IPS-18a (cell line): ENCODE data around the gene SMAD3.
A peak's percentile ranks its signal among the peaks of the same experiment; 100 is the strongest.

Experiments used
- H3K27ac ChIP-seq: one replicate; pipeline ENCODE4 v1.5.1; 2013; ENCODE audit warnings: low read length
- H3K27me3 ChIP-seq: one replicate; pipeline ENCODE4 v1.6.1; 2013; ENCODE audit warnings: mild to moderate bottlenecking, low read length; ENCODE audit not compliant: control insufficient read depth, insufficient read depth
- H3K36me3 ChIP-seq: one replicate; pipeline ENCODE4 v1.6.1; 2013; ENCODE audit warnings: low read depth, low read length; ENCODE audit not compliant: control insufficient read depth
- H3K4me1 ChIP-seq: one replicate; pipeline ENCODE4 v1.6.1; 2013; ENCODE audit warnings: low read depth, low read length; ENCODE audit not compliant: control insufficient read depth
- H3K4me3 ChIP-seq: one replicate; pipeline ENCODE4 v1.5.1; 2013; ENCODE audit warnings: low read length
- H3K9ac ChIP-seq: one replicate; pipeline ENCODE4 v1.6.1; 2013; ENCODE audit warnings: mild to moderate bottlenecking, low read length, moderate library complexity
- H3K9me3 ChIP-seq: one replicate; pipeline ENCODE4 v1.6.1; 2013; ENCODE audit warnings: low read depth, low read length; ENCODE audit not compliant: control insufficient read depth

The SMAD3 gene

DNA sequence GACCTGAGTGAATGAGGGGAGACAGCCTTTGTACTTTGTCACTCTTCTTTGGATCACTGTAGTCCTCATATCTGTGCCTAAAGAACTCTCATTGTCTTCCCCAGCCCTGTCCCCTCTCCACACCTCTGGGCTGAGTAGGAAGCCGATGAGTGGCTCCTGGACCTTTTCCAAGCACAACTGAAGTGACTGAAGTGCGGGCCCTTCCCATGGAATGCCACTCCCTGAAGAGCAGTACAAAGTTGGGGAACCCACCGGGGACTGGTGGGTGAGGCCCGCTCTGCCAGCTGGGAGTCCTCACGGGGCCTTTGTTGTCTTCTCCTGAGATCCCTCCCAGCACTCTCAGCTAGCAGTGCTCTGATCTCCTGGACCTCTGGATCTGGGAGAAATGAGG lies 99.0 kb downstream of the SMAD3 start:
- H3K27ac ChIP-seq = no peak overlapping the region
- H3K4me3 ChIP-seq = no peak overlapping the region
- no peaks in the 10 kb centered on the region for H3K36me3 ChIP-seq
- H3K9me3 ChIP-seq = no peaks in the 10 kb centered on the region
- no peaks in the 10 kb centered on the region for H3K27me3 ChIP-seq
- no peak overlapping the region for H3K9ac ChIP-seq
- peaks cover 26% of the 10 kb centered on the region for H3K4me1 ChIP-seq

DNA sequence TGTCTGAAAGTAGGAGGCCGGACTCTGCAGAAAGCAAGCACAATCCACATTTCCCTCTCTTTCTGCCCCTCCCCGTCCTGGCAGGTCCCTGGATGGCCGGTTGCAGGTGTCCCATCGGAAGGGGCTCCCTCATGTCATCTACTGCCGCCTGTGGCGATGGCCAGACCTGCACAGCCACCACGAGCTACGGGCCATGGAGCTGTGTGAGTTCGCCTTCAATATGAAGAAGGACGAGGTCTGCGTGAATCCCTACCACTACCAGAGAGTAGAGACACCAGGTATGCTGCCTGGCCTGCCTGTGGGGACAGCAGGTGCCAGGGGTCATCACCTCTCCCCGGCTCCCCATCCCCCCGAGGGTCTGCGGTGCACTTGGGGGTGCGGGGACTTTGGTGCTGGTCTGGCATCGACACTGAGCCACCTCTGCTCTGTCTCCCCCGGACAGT lies 99.4 kb downstream of the SMAD3 start:
- Histone ChIP-seq H3K27ac (no peak overlapping the region), H3K4me1 (peaks cover 26% of the 10 kb centered on the region), H3K36me3 (no peaks in the 10 kb centered on the region), H3K9me3 (no peaks in the 10 kb centered on the region), H3K27me3 (no peaks in the 10 kb centered on the region), H3K9ac (no peak overlapping the region), H3K4me3 (no peak overlapping the region)

DNA sequence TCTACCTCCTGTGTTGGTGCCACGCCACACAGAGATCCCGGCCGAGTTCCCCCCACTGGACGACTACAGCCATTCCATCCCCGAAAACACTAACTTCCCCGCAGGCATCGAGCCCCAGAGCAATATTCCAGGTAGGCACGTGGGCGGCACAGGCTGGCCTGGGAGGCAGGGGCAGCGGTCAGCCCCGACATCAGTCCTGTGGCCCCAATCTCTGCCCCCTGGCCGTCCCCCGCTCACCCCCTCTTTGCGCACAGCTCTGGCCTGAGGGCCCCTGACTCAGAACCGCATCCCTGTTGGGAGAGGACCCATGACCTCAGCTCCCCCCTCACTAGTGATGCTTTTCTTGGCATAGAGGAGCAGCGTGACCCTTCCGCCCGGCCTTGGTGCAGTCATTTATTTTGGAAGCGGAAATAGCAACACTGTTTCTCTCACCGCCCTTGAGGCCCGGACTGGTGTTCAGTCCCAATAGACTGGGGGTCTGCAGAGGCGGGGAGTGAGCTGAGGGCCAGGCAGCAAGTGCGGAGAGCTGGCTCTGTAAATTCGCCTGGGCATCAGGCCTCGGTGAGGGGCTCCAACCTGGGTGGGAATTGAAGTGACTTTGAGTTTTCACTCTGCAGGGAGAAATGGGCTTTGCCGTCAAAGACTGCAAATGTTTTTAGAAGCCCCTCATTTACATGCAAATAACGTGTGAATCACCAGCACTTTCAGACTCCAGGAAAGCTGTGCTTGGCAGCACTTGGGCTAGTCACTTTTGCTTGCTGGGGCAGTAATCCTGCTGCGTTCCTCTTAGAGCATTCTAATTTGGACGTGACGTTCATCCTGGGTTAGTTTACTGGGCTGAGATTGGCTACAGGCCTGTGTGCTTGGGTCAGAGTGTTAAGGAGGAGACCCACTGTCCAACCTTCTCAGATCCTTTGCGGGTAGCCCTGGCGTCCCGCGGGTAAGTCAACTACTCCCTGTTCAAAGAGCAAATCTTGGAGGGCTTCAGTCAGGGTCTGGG lies 100.2 kb downstream of the SMAD3 start:
- Histone ChIP-seq H3K27me3 (no peaks in the 10 kb centered on the region), H3K4me1 (peaks cover 26% of the 10 kb centered on the region), H3K9ac (no peak overlapping the region), H3K9me3 (no peaks in the 10 kb centered on the region), H3K27ac (peak overlapping the region; percentile 17), H3K4me3 (peak overlapping the region; percentile 35), H3K36me3 (no peaks in the 10 kb centered on the region)

DNA sequence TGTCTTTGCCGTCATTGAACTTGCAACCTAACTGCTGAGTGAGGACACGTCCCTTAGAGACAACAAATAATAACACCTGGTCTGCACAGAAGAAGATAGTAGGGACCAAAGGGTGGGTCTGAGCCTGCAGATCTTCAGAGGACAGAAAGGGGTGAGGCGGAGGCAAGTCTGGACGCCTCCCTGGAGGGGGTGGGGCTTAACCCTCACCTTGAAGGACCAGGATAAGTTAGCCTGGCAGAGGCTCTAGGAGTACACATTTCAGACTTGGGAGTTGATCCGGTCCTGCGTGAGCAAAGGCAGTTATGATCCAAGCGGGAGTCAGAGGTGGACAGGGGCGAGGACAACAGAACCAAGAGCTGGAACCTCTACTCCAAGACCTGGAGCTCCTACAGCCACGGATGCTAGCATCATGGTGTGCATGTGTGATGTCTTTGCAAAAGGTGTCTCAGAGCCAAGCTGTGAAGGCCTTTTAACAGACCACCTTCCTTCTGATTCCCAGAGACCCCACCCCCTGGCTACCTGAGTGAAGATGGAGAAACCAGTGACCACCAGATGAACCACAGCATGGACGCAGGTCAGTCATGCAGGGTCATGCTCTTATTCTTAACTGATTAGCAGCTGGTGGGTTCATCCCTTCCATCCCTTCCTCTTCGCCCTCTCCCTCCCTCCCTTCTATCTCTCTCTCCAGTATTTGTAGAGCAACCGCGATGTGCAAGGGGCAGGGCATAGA lies 101.0 kb downstream of the SMAD3 start:
- H3K27me3 ChIP-seq = no peaks in the 10 kb centered on the region
- H3K4me1 ChIP-seq = peaks cover 26% of the 10 kb centered on the region
- no peak overlapping the region for H3K9ac ChIP-seq
- H3K9me3 ChIP-seq = no peaks in the 10 kb centered on the region
- H3K27ac ChIP-seq = peak overlapping the region; percentile 17
- H3K4me3 ChIP-seq = peak overlapping the region; percentile 35
- no peaks in the 10 kb centered on the region for H3K36me3 ChIP-seq

DNA sequence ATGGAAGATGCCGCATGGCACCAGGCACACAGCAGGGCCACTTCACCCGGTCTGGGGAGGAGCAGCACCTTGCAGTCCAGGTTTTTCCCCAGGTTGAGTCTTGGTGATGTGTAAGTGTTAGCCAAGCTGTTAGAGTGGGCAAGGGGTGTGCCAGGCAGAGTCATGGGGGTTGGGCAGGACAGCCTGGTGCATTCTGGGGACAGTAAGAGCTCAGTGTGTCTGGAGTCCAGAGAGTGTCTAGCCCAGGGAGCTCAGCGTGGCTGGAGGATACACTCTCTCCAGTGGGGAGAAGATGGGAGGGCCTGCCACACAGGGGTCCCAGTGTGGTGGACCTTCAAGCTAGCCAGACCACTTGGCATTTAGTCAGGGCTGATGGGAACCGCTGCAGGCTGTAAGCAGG lies 101.7 kb downstream of the SMAD3 start:
- H3K36me3 ChIP-seq = no peaks in the 10 kb centered on the region
- H3K27me3 ChIP-seq = no peaks in the 10 kb centered on the region
- peaks cover 26% of the 10 kb centered on the region for H3K4me1 ChIP-seq
- H3K27ac ChIP-seq = no peak overlapping the region
- no peaks in the 10 kb centered on the region for H3K9me3 ChIP-seq
- no peak overlapping the region for H3K9ac ChIP-seq
- H3K4me3 ChIP-seq = no peak overlapping the region

DNA sequence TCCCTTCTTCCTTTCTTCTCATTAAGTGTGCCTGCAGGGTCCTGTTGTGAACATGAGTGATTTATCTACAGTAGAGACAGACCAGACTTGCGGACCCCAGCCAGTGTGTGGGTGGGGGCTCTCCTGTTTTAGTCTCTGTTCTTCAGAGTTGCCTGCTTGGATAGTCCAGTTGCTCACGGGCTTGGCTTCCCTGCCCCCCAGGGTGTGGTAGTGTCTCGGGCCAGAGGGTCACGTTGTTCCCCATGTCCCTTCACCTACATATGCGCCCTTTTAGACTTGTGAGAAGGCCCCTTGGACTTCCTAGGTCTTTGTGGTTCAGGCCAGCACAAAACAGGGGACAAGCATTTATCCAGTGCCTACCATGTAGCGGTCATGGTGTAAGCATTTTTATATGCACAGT lies 103.3 kb downstream of the SMAD3 start:
- H3K36me3 ChIP-seq = no peaks in the 10 kb centered on the region
- no peak overlapping the region for H3K9ac ChIP-seq
- peaks cover 26% of the 10 kb centered on the region for H3K4me1 ChIP-seq
- H3K27me3 ChIP-seq = no peaks in the 10 kb centered on the region
- no peaks in the 10 kb centered on the region for H3K9me3 ChIP-seq
- no peak overlapping the region for H3K27ac ChIP-seq
- no peak overlapping the region for H3K4me3 ChIP-seq

DNA sequence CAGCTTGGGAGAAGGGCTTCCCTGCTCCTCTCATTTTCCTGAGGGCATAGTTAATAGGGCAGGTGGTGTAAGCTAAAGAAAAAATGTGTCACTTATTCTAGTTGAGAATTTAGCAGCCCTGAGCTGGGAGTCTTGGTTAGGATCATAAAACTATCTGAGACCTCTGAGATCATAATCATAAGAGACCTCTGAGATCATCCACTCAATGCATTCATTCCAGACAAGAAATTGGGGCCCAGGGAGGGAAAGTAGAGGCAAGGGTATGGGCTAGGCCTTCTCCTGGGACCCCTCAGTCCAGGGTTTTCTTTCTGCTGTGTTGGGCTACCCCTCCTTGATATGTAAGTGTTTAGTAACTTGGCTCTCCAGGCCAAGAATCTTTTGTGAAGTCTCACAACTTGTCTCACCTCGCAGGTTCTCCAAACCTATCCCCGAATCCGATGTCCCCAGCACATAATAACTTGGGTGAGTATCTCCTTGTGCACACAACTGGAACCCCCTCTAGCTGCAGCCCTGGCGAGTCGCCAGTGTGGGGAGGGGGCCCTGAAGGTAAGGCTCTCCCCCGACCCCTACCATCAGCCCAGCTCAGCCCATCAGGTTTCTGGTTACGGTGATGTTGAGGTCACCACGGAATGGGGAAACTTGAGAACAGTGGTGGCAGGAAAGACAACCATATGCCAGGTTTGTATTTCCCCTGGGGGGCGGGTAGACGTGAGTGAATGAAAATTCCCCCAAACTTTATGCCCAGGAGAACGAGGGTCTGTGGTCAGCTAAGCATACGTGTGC lies 104.9 kb downstream of the SMAD3 start:
- no peak overlapping the region for H3K27ac ChIP-seq
- H3K9ac ChIP-seq = no peak overlapping the region
- H3K4me1 ChIP-seq = peaks cover 22% of the 10 kb centered on the region
- H3K9me3 ChIP-seq = no peaks in the 10 kb centered on the region
- H3K27me3 ChIP-seq = no peaks in the 10 kb centered on the region
- no peak overlapping the region for H3K4me3 ChIP-seq
- no peaks in the 10 kb centered on the region for H3K36me3 ChIP-seq

DNA sequence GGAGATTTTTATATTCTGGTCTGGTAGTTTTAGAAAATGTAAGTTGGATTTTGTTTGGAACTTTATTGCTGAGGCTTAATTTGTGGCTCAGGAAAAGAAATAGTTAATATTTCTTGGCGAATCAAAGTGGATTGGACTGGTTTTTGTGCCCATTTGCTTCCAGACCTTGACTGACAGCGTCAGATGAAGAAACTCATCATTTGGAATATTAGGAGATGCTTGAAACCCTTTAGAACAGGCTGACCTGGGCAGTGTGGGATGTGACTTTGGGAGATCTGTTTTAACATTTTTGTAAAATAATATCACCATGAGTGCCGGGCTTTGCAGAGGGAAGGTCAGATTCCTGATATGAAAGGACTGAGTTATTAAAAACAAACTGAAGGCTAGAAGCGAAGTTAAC lies 106.1 kb downstream of the SMAD3 start:
- no peak overlapping the region for H3K27ac ChIP-seq
- no peak overlapping the region for H3K9ac ChIP-seq

DNA sequence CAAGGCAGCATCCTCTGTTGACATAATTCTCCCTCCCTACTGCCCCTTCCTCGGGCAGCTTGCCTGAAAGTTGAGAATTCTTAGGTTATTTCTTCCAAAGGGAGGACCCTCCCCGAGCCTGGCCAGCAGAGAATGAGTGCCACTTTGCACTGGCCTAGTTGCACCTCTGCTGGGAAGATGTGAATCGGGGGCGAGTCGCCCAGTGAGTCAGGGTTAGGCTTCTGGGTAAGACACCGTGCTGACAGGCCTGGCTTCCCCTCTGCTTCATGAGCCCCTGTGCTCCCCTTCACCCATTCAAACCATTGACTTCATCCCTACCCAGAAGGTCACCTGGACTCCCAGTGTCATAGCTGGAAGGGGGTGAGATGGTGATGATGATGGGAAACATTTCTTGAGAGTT lies 106.8 kb downstream of the SMAD3 start:
- Histone ChIP-seq H3K36me3 (no peaks in the 10 kb centered on the region), H3K27me3 (no peaks in the 10 kb centered on the region), H3K9ac (no peak overlapping the region), H3K27ac (no peak overlapping the region), H3K9me3 (no peaks in the 10 kb centered on the region), H3K4me3 (no peak overlapping the region), H3K4me1 (peaks cover 23% of the 10 kb centered on the region)

More for the DNA sequence above, 106.1 kb downstream of the SMAD3 start:
- H3K27me3 ChIP-seq = no peaks in the 10 kb centered on the region
- no peaks in the 10 kb centered on the region for H3K36me3 ChIP-seq
- no peaks in the 10 kb centered on the region for H3K9me3 ChIP-seq
- peaks cover 23% of the 10 kb centered on the region for H3K4me1 ChIP-seq
- H3K4me3 ChIP-seq = no peak overlapping the region

DNA sequence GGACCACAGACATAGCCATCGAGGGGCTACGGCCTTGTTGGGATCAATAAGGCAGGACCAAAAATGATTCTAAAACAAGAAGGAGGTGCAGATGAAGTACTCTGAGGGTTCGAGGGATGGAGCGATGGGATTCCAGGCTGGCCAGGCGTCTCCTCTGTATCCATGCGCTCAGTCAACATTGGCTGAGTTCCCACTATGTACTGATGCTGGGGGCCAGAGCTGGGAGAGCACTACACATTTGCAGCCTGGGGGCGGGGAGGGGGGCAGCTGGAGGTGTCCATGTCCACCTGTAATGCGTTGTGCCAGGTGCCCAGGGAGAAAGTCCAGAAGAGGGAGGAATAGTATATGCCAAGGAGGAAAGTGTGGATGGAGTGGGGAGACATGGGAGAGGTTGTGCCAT lies 107.6 kb downstream of the SMAD3 start:
- no peak overlapping the region for H3K9ac ChIP-seq
- no peak overlapping the region for H3K27ac ChIP-seq
- H3K36me3 ChIP-seq = no peaks in the 10 kb centered on the region
- no peak overlapping the region for H3K4me3 ChIP-seq
- peaks cover 23% of the 10 kb centered on the region for H3K4me1 ChIP-seq
- no peaks in the 10 kb centered on the region for H3K27me3 ChIP-seq
- H3K9me3 ChIP-seq = no peaks in the 10 kb centered on the region

DNA sequence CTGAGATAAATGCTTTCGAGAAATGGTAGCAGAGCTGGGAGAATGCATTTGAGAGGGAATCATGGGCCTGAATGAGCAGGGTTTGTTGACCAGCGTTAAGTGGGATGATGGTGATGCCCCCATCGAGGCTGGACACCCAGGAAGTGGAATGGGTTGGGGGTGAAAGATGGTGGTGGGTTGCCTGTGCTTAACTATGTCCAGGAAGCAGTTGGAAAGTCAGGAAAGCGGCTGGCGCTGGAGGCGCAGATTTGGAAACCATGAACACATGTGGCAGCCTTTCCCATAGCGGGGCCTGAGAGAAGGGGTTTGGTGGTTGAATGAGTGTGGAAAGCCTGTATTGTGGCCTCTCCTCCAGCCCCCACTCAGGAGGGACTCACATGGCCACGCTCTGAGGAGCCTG lies 108.4 kb downstream of the SMAD3 start:
- Histone ChIP-seq H3K9ac (no peak overlapping the region), H3K27me3 (no peaks in the 10 kb centered on the region), H3K36me3 (no peaks in the 10 kb centered on the region), H3K27ac (no peak overlapping the region), H3K9me3 (no peaks in the 10 kb centered on the region), H3K4me1 (peaks cover 23% of the 10 kb centered on the region), H3K4me3 (no peak overlapping the region)
